ES-I3 (cell line): ENCODE measurements around the gene ZNRF1.
A peak's percentile ranks its signal among the peaks of the same experiment; 100 is the strongest.
"Not testable (repeated sequence)": the region's sequence is repeated elsewhere in the genome, so short reads cannot be mapped to it uniquely, and the experiment has no call there.

Experiments
- H3K36me3 ChIP-seq: 2 replicates; pipeline ENCODE4 v1.6.1; 2013; ENCODE audit warnings: mild to moderate bottlenecking, low read length, control low read depth, moderate library complexity; ENCODE audit not compliant: insufficient read depth
- H3K4me1 ChIP-seq: 2 replicates; pipeline ENCODE4 v1.6.1; 2013; ENCODE audit warnings: mild to moderate bottlenecking, control low read depth, low read length; ENCODE audit not compliant: insufficient read depth
- H3K9ac ChIP-seq: 2 replicates; pipeline ENCODE4 v1.6.1; 2013; ENCODE audit warnings: low read depth, mild to moderate bottlenecking, low read length, moderate library complexity
- H3K9me3 ChIP-seq: 2 replicates; pipeline ENCODE4 v1.6.1; 2013; ENCODE audit warnings: mild to moderate bottlenecking, low read length, moderate library complexity; ENCODE audit not compliant: control insufficient read depth, insufficient read depth

Gene ZNRF1

GRCh38 chr16:75113541-75114121 lies 114.8 kb downstream of the ZNRF1 start:
- Histone ChIP-seq H3K9ac (no peak overlapping the region), H3K4me1 (peaks cover 16% of the 10 kb centered on the region; the same call in 1 of the 2 replicates), H3K36me3 (no peaks in the 10 kb centered on the region), H3K9me3 (peaks cover 4% of the 10 kb centered on the region; the same call in 1 of the 2 replicates)

- H3K36me3 ChIP-seq: no peaks in the 10 kb centered on the region
- peaks cover 16% of the 10 kb centered on the region; the same call in 1 of the 2 replicates for H3K4me1 ChIP-seq
- no peak overlapping the region for H3K9ac ChIP-seq
- peaks cover 4% of the 10 kb centered on the region; the same call in 1 of the 2 replicates for H3K9me3 ChIP-seq
These were observed 115.5 kb downstream of the ZNRF1 start for GRCh38 chr16:75114179-75114945.

GRCh38 chr16:75114946-75115825 lies 116.4 kb downstream of the ZNRF1 start:
- Histone ChIP-seq H3K4me1 (peaks cover 14% of the 10 kb centered on the region; the same call in 1 of the 2 replicates), H3K9me3 (peaks cover 4% of the 10 kb centered on the region; the same call in 1 of the 2 replicates), H3K36me3 (no peaks in the 10 kb centered on the region), H3K9ac (no peak overlapping the region)

GRCh38 chr16:75116081-75116910 lies 117.5 kb downstream of the ZNRF1 start, which contains the start of gene LDHD:
LDHD (minus strand) TSS chr16:75116780; CDS start chr16:75116720, 60 bp downstream.
- Histone ChIP-seq H3K4me1 (peaks cover 6% of the 10 kb centered on the region; the same call in 1 of the 2 replicates), H3K36me3 (no peaks in the 10 kb centered on the region), H3K9ac (peak within 1 kb of the TSS; percentile 18; the same call in 1 of the 2 replicates), H3K9me3 (peaks cover 5% of the 10 kb centered on the region)

- Histone ChIP-seq H3K9me3 (peaks cover 11% of the 10 kb centered on the region), H3K9ac (no peak overlapping the region), H3K4me1 (peaks cover 6% of the 10 kb centered on the region; the same call in 1 of the 2 replicates), H3K36me3 (no peaks in the 10 kb centered on the region)
These were observed 118.1 kb downstream of the ZNRF1 start for GRCh38 chr16:75116911-75117245.

- H3K4me1 ChIP-seq: no peaks in the 10 kb centered on the region
- H3K9ac ChIP-seq: no peak overlapping the region
- no peaks in the 10 kb centered on the region for H3K36me3 ChIP-seq
- H3K9me3 ChIP-seq: peaks cover 17% of the 10 kb centered on the region
These were observed 120.2 kb downstream of the ZNRF1 start for GRCh38 chr16:75118943-75119539.

DNA sequence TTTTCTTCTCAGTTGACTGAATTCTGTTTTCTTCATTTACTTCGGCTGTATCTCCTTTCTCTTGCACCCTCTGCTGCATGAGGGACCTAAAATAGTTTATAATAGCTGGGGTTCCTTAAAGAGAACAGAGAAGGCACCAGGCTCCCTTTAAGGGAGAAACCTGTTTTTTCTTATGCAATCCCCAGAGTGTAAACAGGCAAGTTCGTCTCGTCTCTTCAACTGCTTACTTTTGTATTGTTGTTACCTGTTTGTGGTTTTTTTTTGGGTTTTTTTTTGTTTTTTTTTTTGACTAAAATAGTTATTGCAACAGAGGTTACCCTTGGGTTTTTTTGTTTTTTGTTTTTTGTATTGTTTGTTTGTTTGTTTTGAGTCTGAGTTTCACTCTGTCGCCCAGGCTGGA lies 121.4 kb downstream of the ZNRF1 start:
- Histone ChIP-seq H3K36me3 (no peaks in the 10 kb centered on the region), H3K9me3 (peaks cover 17% of the 10 kb centered on the region), H3K4me1 (no peaks in the 10 kb centered on the region), H3K9ac (no peak overlapping the region)

GRCh38 chr16:75121949-75122568 lies 123.2 kb downstream of the ZNRF1 start:
- Histone ChIP-seq H3K9ac (no peak overlapping the region), H3K4me1 (no peaks in the 10 kb centered on the region), H3K36me3 (no peaks in the 10 kb centered on the region), H3K9me3 (peaks cover 16% of the 10 kb centered on the region)

- no peaks in the 10 kb centered on the region for H3K4me1 ChIP-seq
- no peaks in the 10 kb centered on the region for H3K36me3 ChIP-seq
- no peak overlapping the region for H3K9ac ChIP-seq
- H3K9me3 ChIP-seq: peaks cover 18% of the 10 kb centered on the region
These were observed 123.8 kb downstream of the ZNRF1 start for GRCh38 chr16:75122609-75123008.

DNA sequence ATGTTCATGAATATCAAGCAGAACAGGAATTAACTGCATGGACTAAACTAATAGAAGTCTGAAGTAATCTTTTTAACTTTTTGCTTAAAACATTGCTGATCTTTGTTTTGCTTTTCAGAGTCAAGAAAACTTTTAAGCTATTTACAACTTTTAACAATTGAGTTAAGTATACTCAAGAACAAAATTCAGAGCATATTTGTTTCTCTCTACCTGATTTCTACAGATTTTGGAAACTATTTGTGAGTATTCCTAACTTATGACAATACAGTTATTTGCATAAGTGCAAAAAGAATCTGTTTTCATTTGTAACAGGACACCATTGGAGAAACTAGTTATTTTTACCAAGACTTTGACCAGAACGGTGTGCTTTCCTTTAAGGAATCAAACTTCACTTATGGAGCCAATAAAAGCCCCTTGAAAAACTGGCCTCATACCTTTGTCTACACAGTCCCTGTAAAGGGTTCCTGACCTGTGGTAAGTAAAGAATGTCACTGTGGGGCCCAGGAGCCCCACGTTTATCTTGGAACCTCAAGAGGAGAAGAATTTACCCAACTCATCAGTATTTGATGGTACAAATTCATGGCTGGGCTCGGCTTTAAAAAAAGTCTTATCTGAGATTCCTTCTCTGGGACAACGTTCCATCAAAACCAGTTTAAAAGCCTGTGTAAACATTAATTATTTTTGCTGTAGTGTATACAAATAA lies 129.0 kb downstream of the ZNRF1 start:
- Histone ChIP-seq H3K9me3 (peaks cover 5% of the 10 kb centered on the region; the same call in 1 of the 2 replicates), H3K4me1 (no peaks in the 10 kb centered on the region), H3K36me3 (no peaks in the 10 kb centered on the region), H3K9ac (no peak overlapping the region)

DNA sequence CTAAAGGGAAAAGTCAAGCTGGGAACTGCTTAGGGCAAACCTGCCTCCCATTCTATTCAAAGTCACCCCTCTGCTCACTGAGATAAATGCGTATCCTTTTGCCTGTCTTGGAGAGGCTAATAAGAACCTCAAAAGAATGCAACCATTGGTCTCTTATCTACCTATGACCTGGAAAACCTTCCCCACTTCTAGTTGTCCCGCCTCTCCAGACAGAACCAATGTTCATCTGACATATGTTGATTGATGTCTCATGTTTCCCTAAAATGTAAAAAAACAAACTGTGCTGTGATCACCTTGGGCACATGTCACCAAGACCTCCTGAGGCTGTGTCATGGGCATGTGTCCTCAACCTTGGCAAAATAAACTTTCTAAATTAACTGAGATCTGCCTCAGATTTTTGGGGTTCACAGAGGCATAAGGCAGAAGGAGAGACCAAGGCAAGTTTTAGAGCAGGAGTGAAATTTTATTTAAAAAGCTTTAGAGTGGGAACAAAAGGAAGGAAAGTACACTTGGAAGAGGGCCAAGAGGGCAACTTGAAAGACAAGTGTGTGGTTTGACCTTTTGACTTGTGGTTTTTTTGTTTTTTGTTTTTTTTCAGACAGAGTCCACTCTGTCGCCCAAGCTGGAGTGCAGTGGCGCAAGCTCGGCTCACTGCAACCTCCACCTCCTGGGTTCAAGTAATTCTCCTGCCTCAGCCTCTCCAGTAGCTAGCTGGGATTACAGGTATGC lies 130.8 kb downstream of the ZNRF1 start:
- H3K4me1 ChIP-seq, H3K9ac ChIP-seq, H3K36me3 ChIP-seq, H3K9me3 ChIP-seq: not testable (repeated sequence)

DNA sequence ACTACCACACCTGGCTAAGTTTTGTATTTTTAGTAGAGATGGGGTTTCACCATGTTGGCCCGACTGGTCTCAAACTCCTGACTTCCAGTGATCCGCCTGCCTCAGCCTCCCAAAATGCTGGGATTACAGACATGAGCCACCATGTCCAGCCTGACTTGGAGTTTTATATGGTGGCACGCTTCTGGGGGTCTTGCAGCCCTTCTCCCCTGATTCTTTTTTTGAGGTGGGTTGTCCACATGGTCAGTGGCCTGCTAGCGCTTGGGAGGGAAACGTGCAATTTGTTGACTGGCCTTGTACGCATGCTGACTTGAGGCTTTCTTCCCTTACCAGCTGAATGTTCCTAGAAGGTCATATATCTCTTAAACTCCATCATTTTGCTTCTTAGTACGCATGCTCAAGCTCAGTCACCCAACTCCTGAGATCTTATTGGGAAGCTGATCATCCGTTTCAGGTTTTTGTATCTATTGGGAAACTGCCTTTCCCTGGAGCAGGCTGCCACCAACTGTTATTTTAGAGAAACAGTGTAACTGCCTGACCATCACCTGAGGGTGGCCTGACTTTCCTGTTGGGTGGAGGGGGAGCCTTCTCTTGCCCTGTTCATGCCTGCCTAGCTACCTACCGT lies 131.4 kb downstream of the ZNRF1 start:
- 0 out of 2 replicates have a peak, but pooled peaks cover 5% of the 10 kb centered on the region for H3K9me3 ChIP-seq
- no peak overlapping the region for H3K9ac ChIP-seq
- no peaks in the 10 kb centered on the region for H3K36me3 ChIP-seq
- no peaks in the 10 kb centered on the region for H3K4me1 ChIP-seq
